HG03025 (cell line): ENCODE results near the gene CAPN13.

Experiments used
- ATAC-seq: cut with Tn5 transposase; IDR thresholded peaks from one replicate; pipeline ENCODE4 v1.9.1; 2021; ENCODE audit warnings: mild to moderate bottlenecking, moderate library complexity; ENCODE audit not compliant: unreplicated experiment, low FRiP score

Gene CAPN13

GRCh38 chr2:30807249-30807648 is at the start of gene CAPN13:
CAPN13 (minus strand) TSS chr2:30807446; CDS start chr2:30787325, 20,121 bp downstream.
- no peak for ATAC-seq

GRCh38 chr2:30847841-30848240 is 40.6 kb upstream of the CAPN13 start:
- ATAC-seq = no peak

- ATAC-seq = no peak
Observed at GRCh38 chr2:30847329-30847728, 40.1 kb upstream of the CAPN13 start.

GRCh38 chr2:30828586-30828985 is 21.3 kb upstream of the CAPN13 start:
- ATAC-seq = no peak

GRCh38 chr2:30826916-30827315 is 19.7 kb upstream of the CAPN13 start:
- no peak for ATAC-seq

GRCh38 chr2:30826481-30826880 is 19.2 kb upstream of the CAPN13 start:
- ATAC-seq = no peak

- no peak for ATAC-seq
Observed at GRCh38 chr2:30823452-30823851, 16.2 kb upstream of the CAPN13 start.

GRCh38 chr2:30821960-30822359 is 14.7 kb upstream of the CAPN13 start:
- ATAC-seq = no peak

GRCh38 chr2:30820381-30821055 is 13.3 kb upstream of the CAPN13 start:
- no peak for ATAC-seq

GRCh38 chr2:30809938-30810337 is 2.7 kb upstream of the CAPN13 start:
- ATAC-seq = no peak

- no peak for ATAC-seq
Observed at GRCh38 chr2:30808695-30809094, 1.4 kb upstream of the CAPN13 start.

- no peak for ATAC-seq
Observed at GRCh38 chr2:30803281-30803680, 4.0 kb downstream of the CAPN13 start.

GRCh38 chr2:30802611-30803010 is 4.6 kb downstream of the CAPN13 start:
- ATAC-seq = no peak

GRCh38 chr2:30801821-30802455 is 5.3 kb downstream of the CAPN13 start:
- ATAC-seq = no peak

- no peak for ATAC-seq
Observed at GRCh38 chr2:30800159-30800558, 7.1 kb downstream of the CAPN13 start.

GRCh38 chr2:30799366-30799765 is 7.9 kb downstream of the CAPN13 start:
- no peak for ATAC-seq

GRCh38 chr2:30798536-30798991 is 8.7 kb downstream of the CAPN13 start:
- ATAC-seq = no peak

GRCh38 chr2:30797381-30798015 is 9.7 kb downstream of the CAPN13 start:
- no peak for ATAC-seq

- ATAC-seq = no peak
Observed at GRCh38 chr2:30796699-30797098, 10.5 kb downstream of the CAPN13 start.

GRCh38 chr2:30792521-30792920 is 14.7 kb downstream of the CAPN13 start:
- no peak for ATAC-seq

GRCh38 chr2:30790879-30791278 is 16.4 kb downstream of the CAPN13 start:
- no peak for ATAC-seq
